ENCODE results near the gene WEE1. TPM values are rescaled to one million over a fixed set of nuclear protein-coding genes. Genes with fewer than 3 reads are reported as not detected.
"Not testable (repeated sequence)": the region's sequence is repeated elsewhere in the genome, so short reads cannot be mapped to it uniquely, and the experiment has no call there.

Gene WEE1
- total RNA-seq, result 17.3 TPM

DNA sequence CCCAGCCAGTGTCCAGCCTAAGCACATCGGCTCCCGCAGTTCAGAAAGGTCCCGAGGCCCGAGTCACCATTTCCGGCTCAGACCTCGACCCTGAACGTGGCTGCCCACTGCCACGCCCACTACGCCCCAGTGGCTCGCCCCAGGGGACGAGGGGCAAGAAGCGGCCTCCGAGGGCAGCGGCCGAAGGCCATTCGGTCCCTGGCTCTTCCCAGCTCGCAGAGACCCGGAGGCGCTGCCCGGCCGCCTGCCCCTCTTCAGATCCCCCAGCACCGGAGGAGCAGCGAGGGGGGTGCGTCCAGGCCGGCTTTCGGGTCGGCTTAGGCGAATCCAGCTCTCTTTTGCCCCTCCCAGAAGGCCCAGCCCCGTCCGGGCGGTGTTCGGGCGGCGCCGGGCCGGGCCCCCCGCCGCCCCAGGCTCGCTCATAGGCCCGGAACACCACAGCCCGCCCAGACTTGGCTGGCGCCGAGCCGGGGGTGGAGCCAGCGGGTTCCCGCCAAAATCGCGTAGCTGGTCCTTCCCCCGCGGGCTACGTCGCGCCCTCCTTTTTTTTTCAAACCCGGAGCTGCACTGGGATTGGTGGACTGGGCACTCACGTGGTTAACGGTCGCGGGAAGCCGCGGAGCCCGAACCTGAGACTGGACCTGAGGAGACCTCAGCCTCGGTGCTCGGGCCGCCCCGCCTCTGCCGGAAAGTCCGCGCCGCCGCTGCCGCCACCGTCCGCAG, at the start of gene WEE1:
Gene WEE1, plus strand, starts transcription at position 619 of the 723 bp plus-strand sequence. CDS start 264 bp downstream, outside the sequence.
- peak; percentile 90 for DNase-seq

DNA sequence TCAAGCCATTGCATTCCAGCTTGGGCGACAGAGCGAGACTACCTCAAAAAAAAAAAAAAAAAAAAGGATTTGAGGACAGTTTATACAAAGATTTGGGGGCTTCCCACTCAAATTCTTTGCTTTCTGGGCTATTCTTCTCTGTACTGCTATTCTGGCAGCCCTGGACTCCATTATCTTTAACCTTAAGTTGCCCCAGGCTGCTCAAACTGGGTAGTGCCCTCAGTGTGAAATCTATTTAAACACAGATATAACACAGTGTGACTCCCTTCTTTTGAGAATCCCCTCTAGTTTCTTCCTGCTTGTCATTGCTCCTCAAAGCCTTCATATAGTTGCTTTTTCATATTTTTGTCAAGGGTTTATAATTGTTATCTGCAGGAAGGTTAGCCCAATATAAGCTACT, 49.5 kb upstream of the WEE1 start:
- DNase-seq, result no peak

DNA sequence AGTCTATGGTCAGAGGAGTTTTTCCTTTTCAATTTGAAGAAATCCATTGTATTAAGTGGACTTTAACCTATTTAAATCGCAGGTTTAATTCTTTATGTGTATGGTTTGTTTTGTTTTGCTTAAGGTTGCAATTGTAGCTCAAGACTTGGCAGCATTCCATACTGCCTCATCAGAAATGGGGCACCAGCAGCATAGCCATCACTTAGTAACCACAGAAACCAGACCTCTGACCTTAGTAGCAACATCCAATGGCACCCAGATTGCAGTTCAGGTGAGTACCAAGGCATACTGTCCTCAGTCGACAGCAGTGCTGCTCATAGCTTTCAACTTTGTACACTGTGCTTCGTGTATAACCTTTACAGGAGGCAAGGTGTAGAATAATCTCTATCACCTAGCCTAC, 48.4 kb upstream of the WEE1 start:
- DNase-seq, result no peak

GRCh38 chr11:9527481-9528135, 45.9 kb upstream of the WEE1 start:
- no peak for DNase-seq

DNA sequence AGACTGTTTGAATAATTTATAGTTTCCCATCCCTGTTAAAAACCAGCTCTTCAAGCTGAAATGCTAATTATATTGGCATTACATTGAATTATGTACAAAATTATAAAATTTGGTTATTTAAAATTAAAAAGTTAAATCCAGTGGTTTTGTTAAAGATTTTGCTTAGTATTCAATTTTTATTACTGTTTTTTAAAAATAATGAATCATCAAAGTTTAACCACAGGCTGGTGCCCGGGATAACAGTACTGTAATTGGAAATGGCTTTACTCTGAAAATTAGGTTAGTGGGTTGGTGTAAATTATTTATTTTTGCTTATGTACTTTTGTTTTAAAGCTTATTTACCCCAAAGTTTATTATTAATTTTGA, 45.4 kb upstream of the WEE1 start:
- no peak for DNase-seq

- DNase-seq, result no peak
Measured at GRCh38 chr11:9528573-9529333, 44.7 kb upstream of the WEE1 start.

GRCh38 chr11:9529334-9529650, 44.2 kb upstream of the WEE1 start:
- DNase-seq, result no peak

DNA sequence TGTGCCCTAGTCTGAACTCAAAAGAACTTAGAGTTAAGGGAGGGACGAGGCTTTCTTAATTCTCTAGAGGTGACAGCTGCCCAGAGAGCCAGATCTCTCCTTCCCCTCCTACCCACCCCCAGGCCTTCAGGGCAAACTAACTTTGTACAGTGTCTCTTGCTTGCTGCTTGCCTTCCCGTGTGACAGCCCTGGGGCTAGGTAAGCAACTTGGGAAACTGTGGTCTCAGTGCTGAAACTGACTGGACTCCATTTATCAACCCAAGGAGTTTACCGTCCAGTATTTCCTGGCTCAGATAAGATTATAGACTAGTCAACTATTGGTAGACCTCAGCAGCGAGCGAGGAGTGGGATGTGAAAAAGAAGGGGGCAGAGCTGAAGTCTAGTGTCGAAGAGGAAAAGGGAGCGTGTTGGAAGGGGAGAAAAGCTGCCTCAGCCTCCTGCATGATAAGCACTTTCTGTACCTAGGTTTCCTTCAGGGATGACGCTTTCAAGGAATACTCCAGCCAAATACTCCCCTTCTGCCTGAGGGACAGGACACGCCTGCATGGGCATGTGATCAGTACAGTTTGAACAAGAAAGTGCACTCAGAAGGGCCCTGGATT, 43.3 kb upstream of the WEE1 start:
- DNase-seq, result no peak

DNA sequence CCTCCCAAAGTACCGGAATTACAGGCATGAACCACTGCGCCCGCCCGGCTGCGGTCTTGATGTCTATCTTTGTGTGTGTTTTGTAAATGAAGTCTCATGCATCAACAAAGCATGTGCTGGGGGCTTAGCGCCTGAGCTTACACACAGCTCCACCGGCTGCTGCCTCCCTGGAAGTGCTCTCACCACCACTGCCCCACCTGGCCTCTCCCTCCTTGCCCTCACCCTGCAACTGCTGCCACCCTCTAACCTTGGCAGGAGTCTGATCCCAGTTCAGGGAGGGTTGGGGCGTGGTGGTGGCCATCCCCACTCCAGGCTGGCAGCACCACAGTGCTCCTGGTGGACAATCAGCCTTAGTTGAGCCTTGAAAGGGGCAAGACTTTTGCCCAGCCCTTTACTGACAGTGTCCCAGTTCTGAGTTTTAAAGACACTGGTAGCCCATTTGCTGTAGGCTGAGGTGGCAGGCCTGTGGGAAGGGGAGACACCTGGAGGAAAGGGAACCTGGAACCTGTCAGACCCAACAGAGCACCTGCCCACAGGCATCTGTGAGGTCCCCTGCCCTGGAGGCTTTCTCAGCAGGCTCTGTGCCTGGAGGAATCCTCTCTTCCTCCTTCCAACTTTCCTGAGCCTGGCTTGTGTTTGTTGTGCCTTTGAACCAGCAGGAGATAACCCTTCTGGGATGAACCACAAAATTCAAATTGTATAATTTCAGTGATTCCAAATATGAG, 42.4 kb upstream of the WEE1 start:
- no peak for DNase-seq

DNA sequence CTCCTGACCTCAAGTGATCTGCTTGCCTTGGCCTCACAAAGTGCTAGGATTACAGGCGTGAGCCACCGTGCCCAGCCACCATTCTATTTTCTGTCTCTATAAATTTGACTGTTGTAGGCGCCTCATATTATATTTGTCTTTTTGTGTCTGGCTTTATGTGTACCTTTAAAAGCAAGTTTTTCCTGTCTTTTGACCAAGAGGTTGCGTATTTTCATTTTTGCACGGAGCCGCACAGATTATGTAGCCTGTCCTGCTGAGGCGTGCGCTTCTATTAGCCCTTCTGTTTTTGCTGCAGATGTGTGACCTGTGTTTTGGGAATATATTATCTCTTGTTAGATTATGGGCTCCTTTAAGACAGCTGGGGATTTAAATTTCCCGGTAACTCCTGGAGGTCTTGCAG, 40.4 kb upstream of the WEE1 start:
- DNase-seq, result no peak

- DNase-seq, result no peak
Measured at GRCh38 chr11:9533736-9534473, 39.6 kb upstream of the WEE1 start.

- no peak for DNase-seq
Measured at GRCh38 chr11:9535189-9535781, 38.2 kb upstream of the WEE1 start.

GRCh38 chr11:9538548-9538947, 34.9 kb upstream of the WEE1 start:
- no peak for DNase-seq

DNA sequence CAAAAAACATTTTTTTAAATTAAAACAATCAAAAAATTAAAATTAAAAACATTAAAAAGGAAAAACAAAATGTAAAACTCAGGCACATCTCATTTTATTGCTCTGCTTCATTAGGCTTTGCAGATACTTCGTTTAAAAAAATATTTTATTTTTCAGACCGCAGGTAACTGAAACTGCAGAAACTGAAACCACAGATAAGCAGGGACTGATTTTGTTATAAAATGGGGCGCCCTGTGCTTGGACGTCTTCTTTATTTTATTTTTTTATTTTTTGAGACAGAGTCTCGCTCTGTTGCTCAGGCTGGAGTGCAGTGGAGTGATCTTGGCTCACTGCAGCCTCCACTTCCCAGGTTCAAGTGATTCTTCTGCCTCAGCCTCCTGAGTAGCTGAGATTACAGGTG, 24.3 kb upstream of the WEE1 start:
- DNase-seq, result not testable (repeated sequence)

DNA sequence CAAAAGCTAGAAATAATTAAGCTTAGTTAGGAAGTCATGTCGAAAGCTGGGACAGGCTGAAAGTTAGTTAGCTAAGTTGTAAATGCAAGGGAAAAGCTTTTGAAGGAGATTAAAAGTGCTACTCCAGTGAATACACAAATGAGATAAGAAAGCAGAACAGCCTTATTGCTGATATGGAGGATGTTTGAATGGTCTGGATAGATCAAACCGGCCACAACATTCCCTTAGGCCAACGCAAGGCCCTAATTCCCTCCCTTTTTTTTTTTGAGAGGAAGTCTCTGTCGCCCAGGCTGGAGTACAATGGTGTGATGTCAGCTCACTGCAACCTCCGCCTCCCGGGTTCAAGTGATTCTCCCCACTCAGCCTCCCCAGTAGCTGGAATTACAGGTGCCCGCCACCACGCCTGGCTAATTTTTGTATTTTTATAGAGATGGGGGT, 23.3 kb upstream of the WEE1 start:
- DNase-seq, result no peak

DNA sequence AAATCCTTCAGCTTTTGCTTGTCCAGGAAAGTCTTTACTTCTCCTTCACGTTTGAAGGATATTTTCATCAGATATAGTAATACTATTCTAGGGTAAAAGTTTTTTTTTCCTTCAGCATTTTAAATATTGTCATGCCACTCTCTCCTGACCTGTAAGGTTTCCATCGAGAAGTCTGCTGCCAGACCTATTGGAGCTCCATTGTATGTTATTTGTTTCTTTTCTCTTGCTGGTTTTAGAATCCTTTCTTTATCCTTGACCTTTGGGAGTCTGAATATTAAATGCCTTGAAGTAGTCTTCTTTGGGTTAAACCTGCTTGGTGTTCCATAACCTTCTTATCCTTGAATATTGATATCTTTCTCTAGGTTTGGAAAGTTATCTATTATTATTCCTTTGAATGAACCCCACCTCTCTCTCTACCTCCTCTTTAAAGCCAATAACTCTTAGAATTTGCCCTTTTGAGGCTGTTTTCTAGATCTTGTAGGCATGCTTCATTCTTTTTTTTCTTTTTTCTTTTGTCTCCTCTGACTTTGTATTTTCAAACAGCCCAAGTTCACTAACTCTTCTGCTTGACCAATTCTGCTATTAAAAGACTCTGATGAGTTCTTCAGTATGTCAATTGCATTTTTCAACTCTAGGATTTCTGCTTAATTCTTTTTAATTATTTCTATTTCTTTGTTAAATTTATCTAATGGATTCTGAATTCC, 12.0 kb upstream of the WEE1 start:
- DNase-seq, result no peak

- DNase-seq, result no peak
Measured at GRCh38 chr11:9562716-9563115, 10.8 kb upstream of the WEE1 start.

GRCh38 chr11:9563196-9563730, 10.2 kb upstream of the WEE1 start:
- DNase-seq, result no peak

DNA sequence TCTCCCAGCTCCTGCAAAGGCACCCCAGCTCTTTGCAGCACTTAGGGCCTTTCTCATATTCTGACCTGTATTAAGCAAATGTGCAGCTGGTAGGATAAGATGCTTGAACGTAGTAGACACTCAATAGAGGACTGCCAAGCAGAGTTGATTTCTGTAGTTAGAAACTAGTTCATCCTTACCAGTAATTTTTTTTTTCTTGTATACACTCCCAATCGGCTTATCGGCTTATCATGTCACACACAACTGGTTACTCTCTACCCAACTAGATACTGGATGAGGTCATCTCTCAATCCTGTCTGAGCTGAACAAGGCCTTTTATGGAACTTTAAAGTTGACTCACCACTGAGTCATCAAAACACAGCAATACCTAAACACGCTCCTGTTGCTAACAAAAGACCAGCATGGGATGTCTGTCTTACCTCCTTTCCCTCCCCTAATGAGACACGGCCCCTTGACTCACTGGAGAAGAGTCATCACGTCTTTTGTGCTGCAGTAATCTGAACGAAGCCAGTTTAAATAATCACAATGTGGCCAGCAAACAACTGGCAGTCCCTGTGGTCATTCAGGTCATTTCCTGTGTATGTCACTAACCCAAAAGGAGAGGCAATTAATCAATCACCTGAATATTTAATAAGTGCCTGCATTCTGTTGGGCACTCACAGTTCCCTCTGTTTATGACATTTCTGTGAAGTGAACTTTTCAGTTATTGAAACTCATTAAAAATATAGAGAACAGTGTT, 7.5 kb upstream of the WEE1 start:
- DNase-seq, result no peak

Measured in occipital lobe (tissue), 2 donors.